T-helper 9 cell (primary cell): ENCODE data around the gene PTPRT.

Source experiments
- DNase-seq: peaks from one replicate; pipeline ENCODE4 v3.0.0-alpha.2; 2020

The PTPRT gene

DNA sequence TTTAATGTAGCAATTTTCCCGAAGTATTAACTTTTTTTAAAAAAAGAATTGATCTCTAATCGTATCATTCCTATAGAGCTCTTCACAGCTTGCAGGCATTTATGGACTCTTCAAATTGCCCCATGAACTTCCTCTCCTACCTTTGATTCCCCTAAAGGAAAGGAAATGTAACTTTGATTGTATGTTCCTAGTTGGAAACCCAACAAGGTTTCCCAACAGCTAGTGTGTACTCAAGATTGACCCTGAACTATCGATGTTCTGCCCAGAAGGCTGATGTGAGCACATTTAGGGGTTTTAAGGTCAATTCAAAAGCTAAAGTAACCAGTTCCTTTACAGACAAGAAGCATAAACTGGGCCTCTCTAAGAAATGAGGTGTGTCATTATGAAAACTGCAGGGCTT is 491.7 kb downstream of the PTPRT start:
- no peak for DNase-seq

DNA sequence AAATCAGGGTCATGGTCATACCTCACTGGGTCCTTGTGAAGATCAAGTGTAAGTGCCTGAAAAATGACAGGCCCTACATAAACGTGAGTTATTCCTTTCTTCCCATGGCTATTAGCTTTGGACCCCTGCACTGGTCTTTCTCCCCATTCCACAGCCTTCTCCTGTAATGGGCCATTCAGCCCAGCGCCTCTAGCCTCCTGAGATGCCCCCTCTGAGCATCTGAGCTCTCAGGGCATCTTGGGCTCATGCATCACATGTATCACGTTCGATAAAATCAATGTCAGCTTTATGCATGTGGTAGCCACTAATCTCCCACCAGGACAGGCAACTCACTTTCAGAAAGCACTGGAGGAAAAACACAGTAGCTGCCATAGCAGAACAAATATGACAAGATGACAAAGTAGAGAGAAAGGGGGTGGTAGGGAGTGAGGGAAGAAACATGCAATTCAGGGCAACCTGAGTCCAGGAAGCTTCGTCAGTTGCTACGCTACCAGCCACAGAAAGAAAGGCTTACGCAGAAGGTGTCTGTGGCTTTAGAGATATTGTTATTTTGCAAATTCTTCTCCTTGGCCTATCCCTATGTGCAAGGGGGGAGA is 498.8 kb downstream of the PTPRT start:
- DNase-seq, result no peak

DNA sequence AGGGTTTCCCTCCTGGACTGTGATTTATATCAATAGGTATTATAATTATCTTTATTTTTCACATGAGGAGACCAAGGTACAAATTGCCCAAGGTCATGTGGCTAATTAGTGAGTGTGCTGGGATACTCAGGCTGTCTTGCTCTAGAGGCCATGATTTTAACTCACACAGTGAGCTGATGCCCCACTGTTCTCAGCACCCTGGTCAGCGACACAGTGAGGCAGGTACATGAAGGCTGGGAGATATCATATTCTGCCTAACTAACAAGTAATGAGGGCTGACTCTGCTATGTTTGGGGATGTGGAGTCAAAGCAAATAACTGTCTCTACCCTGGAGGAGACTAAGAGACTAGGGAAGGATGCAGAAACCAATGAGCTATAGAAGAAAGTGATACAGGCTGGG is 501.1 kb downstream of the PTPRT start:
- DNase-seq, result no peak

DNA sequence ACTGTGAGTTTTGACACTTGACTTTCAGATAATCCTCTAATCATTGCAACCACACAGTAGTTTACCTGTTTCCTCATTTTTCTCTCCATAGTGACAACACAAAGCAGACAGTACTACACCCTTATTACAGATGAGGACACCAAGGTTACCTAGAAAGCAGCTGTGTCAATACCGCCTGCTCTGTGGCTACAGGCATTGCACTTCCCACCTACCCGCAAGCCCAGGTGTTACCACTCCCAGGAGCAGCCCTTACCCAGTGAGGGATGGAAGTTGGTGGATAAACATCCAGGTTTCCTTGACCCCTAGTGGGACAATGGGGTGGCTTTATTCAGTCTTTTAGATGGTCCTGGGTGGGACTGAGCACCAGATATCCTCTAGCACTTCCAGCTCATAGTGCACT is 503.6 kb downstream of the PTPRT start:
- DNase-seq, result no peak

DNA sequence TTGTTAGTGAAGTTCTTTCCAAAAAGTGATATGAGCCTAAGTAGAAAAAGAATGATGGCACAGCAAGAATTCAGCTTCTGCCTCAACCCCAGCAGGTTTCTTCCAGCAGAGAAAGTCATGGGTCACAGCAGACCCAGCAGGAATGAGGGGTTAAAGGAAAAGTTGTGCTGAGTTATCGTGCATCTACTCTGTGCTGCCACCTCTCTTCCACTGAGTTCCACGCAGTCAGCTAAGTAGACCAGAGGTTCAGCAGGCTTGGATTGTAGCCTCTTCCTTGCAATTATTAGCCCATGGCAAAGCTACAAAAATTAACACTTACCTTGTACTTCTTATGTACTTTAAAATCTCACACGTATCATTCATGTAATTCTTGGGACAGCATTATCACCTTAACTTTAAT is 510.8 kb downstream of the PTPRT start:
- no peak for DNase-seq

DNA sequence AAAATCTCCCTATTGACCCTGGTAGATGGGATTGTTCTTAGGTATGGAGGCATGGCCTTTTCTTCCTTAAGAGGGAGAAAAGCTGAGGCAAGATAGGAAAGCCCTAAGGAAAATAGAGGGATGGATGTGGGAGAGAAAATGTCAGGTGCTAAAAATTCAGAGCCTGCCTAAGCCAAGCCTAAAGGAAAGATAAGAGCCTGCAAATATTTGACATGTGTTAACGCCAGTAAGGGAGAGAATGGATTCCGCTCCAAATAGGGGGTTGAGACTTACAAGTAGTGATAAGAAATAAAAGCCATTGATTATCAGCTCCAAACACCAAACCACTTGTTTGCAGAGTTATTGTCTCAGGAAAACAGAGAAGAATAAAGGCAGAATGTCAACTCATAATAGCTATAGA is 533.6 kb downstream of the PTPRT start:
- no peak for DNase-seq

DNA sequence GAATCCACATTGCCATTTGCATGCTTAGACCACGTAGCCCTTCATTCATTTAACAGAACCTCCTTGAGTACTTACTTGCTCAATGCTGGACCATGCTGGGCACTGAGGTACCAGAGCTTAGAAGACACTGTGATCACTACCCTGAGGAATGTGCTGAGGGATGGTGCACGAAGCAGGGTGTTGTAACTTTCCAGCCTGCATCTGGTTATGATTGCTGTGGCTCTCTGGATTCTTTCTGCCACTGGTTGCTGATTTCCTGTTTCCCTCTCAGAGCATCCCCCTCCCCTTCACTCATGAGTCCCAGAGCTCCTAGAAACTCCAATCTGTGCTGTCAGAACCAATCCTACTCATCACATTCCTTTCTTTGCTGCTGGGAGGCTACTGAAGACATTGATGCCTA is 537.4 kb downstream of the PTPRT start:
- DNase-seq, result no peak

DNA sequence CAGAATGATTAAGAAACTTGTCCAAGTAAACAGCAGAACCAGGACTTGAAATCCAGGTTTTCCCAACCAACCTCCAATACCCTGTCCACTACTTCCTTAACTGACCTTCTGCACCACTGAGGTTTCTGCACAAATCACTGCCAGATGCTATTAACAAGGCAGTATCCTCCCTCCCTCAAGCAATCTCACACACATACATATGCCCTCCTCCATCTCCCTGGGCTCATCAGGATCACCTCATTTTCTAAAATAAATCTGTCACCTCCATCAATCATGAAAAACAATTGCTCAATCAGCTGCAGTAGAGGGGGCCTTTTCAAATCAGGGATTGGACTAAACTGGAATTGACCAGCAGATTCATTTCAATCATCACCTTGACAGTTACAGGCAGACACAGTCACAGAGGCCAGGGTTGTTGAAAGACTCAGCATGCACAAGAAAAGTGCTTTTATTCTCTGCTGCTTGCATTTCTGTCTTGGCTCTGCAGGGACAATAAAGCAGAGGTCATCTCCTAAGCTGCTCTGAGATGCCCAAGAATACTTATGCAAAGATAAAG is 539.4 kb downstream of the PTPRT start:
- DNase-seq, result no peak

DNA sequence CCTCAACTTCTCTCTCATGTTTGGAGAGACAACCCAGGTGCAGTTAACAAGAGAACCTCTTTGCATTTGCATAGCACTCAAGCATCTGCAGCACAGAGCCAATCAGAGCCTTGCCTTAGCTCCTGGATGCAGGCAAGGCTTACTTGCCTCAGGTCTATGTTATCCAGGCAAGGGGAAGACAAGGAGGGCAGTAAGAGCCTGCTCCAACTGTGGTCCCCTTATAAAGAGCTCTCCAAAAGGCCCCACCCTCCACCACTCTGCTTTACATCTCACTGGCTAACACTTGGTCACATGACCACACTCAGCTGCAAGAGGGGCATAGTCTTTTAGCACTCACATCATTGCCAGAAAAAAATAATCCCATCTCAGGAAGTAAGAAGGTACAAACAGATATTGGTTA is 540.0 kb downstream of the PTPRT start:
- no peak for DNase-seq

DNA sequence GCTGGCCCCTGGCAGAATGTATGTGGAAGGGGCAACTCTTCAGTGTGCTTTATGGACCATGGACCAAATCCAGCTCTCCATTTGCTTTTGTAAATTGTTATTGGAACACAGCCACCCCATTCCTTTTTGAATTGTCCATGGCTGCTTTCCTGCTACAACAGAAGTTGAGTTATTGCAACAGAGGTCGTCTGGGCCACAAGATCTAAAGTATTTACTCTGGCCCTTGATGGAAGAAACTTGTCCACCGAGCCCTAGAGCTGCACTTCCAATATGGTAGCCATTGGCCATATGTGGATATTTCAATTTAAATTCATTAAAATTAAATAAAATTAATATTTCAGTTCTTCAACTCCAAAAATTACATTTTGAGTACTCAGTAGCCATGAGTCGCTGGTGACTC is 543.5 kb downstream of the PTPRT start:
- no peak for DNase-seq

DNA sequence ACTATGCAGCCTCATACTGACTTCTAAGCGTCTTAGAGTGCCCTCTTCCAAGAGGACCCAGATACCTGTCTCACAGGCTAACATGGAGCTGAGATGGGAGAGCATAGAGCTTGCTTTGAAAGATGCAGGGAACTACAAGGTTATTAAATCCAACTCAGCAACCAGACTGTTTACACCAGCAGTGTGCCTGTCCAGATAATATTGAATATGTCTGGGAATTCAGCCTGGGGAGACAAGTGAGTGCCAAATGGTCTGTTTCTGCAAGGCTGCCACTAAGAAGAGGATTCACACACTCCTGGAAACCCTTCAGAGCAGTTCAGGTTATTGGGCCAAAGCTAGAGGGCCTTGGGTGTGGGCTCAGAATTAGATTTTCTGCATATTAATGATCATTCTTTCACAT is 547.8 kb downstream of the PTPRT start:
- no peak for DNase-seq

DNA sequence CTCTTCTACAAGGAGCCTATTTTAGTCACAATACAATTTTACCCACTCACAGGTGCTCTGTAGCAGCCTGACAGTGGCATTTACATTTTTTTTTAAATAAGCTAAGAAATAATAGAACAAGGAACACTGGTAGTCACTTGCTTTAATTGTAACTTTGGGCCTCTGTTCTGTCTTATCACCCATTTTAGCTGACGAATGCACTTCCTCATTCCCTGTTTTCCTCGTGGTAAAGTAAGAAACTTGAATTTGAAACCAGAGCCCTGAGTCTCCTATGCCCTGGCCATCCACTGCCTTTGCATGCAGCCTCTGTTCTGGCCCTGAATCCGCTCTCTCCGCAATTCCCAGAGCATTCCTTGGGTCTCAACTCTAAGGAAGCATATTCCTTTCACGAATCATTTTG is 550.6 kb downstream of the PTPRT start:
- no peak for DNase-seq

DNA sequence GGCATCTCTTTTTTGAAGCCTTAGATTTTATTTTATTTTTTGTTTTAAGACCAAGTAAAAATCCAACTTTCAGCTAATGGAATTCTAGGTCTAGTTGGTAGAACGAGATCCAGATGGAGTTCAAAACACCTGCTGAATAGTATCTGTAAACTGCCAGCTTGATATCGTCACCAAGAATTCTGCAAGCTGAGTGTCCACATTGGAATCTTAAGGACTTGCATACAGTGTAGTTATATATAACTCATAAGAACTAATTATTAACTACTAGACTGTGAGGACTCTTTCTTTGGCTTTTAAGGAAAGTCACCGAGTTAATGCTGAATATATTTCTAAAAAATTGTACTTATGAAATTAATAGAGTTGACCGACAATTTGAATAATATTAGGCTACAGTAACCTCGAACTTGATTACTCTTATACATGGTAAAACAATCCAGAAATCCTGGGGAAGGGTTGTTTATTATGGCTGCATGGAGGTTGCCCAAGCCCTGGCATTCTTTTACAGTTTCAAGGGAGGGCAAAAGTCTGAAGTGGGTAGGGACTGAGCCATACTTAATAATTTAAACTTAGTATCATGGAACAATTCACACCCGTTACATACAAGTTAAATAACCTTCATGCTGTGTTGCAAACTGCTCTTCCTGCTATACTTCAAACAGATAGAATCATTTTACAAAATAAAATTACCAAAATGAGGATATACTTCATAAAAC is 553.9 kb downstream of the PTPRT start:
- no peak for DNase-seq

DNA sequence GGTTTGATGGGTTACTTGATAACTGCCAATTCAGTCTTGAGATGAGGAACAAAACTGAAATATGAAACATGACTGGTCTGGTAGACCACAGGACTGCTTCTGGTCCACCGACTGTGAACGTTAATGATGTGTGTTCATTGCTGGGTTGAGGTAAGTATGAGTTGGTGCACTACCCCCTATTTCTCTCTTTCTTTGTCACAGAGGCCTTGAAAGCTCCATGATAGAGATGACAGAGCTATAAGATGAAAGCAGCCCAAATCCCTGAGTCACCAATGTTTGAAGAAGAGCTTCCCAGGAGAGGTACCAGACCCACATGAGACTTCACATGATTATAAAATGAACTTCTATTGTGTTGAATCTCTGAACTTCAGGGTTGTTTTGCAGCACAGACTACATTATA is 555.5 kb downstream of the PTPRT start:
- no peak for DNase-seq

DNA sequence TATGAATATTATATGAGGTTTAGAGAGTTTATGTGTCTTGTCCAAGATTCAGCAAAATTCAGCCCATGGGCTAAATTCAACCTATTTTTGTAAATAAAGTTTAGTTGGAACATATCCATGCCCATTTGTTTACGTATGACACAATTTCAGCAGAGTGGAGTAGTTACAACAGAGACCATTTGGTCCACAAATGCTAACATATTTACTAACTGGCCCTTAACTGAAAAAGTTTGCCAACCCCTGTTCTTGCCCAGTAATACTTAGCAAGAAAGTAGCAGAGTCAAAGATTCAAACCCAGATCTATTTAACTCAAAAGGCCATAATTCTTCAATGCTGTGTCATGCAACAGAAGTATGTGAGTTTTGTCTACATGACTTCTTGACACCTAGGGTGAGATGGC is 561.0 kb downstream of the PTPRT start:
- DNase-seq, result no peak

DNA sequence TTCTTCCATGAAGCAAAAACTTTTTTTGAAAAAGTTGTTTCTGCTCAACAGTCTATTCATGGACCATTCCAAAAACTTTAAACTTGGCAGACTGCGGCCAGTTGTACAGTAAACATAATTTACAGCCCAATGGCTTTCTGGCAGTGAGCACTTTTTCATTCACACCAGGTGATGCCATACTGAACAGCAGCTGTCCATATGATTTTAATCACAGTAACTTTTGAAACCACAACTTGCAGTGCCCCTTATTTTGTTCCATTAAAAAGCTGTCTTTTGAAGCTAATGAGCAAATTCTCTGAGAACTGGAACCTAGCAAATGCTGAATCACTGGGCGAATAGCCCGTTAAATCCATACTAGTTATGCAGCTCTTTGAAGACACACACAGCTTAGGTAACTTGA is 576.6 kb downstream of the PTPRT start:
- no peak for DNase-seq

DNA sequence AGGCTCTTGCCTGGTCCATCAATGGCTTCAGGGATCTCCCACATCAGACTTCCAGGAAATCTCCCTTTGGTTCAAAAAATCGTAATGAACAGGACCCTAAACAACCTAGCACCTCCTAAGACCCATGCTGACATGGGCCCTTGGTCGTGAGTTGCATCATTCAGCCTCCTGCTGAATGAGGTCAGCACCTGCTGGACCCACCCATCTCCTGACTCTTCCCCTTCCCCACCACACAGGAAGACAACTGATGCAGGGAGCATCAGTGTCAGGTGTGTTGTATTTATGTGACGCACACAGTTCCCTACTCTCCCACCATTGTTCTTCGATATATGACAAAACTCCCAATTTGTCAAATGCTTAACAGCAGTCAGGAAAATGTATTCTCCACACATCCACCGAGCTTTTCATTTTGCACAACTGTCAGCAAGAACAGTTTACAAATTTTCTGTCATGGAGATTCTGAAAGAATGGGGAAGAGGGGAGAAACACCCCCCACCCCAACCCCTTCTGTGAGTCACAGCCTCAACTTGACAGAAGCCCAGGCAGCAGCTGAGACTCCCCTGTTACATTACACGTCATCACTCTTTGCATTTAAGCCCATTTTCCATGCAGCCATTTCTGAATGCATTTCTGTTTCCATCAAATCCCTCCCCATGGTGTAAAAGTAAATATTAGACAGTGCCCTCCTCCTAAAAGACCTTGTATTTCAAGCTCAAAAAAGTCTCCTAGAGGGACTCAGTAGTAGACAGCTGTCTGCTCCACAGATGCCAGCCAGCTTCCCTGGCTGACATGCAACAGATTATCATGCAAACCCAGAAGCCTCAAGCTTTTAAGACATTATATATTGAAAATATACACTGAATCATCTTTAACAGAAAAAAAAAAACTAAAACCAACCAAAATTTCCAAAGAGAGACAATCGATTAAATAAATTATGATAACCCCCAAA is 577.5 kb downstream of the PTPRT start:
- DNase-seq, result no peak

DNA sequence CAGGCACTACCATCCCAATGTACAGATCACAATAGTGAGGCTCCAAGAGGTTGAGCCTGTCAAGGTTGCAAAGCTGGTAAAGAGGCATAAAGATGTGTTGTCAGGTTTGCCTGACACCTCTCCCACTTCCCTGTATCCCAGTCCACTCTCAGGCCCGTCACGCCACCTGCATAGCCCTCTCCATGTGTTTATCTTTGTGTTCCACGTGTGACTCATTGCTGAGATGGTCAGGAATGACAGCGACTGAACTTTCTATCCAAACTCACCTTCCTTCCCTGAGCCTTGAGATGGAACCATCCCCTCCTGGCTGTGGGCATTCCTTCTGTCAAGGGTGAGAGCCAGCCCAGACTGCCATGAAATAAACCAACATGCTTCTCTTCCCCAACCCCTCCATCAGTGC is 578.3 kb downstream of the PTPRT start:
- DNase-seq, result no peak

DNA sequence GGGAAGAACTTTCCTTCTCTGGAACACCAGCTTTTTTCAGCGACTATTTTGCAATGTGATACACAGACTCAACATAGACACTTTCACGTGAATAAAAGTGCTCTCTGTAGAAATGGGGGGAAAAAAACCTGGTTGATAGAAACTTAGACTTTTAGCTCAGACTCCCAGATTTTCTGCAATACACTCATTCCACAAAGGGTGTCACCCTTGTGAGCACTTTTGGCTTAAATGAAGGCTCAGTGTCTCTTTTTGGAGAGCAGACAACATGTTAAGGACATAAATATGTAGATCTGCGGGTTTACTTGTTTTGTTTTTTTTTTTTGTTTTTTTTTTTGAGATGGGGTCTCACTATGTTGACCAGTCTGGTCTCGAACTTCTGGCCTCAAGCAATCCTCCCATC is 579.6 kb downstream of the PTPRT start:
- no peak for DNase-seq

DNA sequence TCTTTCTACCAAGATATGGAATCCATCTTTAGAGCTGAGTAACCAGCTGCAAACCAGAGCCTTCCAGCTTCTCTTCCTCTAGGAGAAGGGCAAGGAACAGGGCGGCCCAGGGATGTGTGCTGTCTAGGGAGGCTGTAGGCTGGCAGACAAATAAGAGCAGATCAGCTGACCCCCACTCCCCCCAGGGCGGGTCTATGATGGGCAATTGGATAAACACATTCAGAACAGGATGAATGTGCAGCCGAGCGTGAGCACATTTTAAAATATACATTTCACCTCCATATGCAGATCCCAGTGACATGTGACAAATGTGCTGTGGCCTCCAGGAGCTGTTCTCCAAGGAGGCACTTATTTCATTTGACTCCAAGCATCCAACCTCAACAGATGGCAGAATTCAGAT is 580.1 kb downstream of the PTPRT start:
- DNase-seq, result no peak

DNA sequence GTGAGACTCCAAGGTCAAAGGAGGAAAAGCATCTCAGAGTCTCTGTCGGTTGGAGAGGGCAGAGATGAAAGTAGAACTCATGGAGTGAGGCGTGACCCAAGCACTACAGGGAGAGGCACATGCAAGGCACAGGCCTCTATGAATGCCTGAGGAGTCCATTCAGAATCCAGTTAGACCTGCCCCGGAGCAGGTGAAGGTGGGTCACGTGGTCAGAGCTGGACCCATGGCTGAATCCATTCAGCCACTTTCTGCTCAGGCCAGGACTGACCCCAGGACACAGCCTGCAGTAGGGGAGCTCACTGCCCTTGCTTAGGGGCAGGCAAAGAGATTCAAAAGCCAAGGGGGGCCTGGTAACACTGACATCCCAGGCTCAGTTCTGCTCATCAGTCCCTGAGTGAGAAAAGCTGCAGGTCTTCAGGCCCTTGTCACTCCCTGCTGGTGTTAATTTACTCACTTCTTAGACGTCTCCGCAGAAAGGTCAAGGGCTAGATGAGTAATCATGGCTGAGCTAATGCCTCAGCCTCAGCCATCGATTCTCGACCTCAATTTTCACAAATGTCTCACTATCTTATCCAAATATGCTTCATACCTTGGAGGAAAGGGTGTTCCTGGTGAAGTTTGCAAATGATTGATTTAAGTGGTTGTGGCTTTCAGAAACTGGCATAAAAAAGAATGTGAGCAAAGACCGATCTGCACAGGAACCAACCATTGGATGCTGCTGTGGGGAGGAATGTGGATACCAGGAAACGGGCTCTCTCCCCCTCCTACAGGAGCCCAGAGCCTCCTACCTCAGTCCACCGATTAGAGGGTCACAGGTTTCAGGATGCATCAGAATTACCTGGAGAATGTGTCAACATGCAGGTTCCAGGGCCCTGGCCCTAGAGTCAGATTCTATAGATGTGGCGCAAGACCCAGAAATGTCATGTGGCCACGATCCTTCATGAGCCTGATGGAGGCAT is 584.4 kb downstream of the PTPRT start:
- DNase-seq, result no peak

DNA sequence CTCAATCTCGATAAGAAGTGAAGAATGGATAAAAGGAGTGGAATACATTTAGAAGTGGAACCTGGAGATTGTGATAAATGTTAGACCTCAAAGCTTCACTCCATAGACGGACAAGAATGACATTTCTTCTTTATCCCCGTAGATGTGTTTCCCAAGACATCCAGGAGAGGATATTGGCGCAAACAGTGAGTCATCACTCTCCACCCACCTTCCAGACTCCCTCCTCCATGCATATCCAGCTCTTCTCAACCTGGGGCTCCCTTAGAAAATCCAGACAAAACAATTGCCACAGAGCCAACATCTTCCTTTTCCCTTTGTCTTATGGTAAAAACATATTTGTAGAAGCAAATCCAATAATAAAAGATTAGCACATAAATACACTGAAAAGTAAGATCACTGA is 586.1 kb downstream of the PTPRT start:
- no peak for DNase-seq
